ENCODE data around the gene KCNF1. TPM values are rescaled to one million over a fixed set of nuclear protein-coding genes. Genes with fewer than 3 reads are reported as not detected.
A peak's percentile ranks its signal among the peaks of the same experiment; 100 is the strongest.

The KCNF1 gene
- total and polyA plus RNA-seq, 4 donors, result not detected

DNA sequence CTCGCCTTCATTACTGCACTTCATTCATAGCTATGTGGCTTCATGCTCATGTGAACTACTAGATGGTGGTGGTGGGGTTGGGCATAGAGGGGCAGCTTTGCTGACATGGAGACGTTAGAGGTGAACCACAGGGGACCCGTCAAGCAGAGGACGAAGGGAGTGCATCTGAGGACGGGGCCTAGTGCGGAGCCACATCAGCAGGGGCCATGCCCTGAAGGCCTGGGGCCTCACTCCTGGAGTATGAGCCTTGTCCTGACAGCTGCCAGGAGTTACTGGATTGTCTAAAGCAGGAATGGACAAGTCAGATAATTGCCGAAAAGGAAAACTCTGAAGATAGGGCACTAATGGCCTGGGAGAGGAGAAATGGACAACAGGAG, 36.4 kb downstream of the KCNF1 start:
- ATAC-seq (ENCODE audit: low FRiP score) (no peak), DNase-seq (peak in 1 of 2 donors; percentile 62)
- 78 to 85% methylated on average over 7 of the region's 7 CpGs for WGBS, 2 donors
- intact Hi-C loops (cut with DNase I), result no loop called here
- Histone ChIP-seq H3K36me3 (ENCODE audit: control insufficient read depth in 1 of 2, insufficient read depth in 2 of 2, low read length in 1 of 2) (no peaks in the 10 kb centered on the region), H3K9me3 (ENCODE audit: control insufficient read depth, low read length) (no peaks in the 10 kb centered on the region), H3K27me3 (ENCODE audit: control insufficient read depth in 1 of 2, insufficient read depth in 2 of 2, low read length in 1 of 2) (no peaks in the 10 kb centered on the region), H3K27ac (ENCODE audit: low read depth in 1 of 2, low read length in 2 of 2) (no peak overlapping the region), H3K4me3 (ENCODE audit: low read length in 2 of 2) (no peak overlapping the region), H3K4me1 (ENCODE audit: control insufficient read depth in 1 of 2, insufficient read depth in 2 of 2, low read length in 2 of 2) (no peaks in the 10 kb centered on the region)

GRCh38 chr2:10948606-10949230, 37.0 kb downstream of the KCNF1 start:
- H3K36me3 ChIP-seq (ENCODE audit: control insufficient read depth in 1 of 2, insufficient read depth in 2 of 2, low read length in 1 of 2), result no peaks in the 10 kb centered on the region
- no peaks in the 10 kb centered on the region for H3K27me3 ChIP-seq (ENCODE audit: control insufficient read depth in 1 of 2, insufficient read depth in 2 of 2, low read length in 1 of 2)
- peak in 1 of 2 donors; percentile 68 for DNase-seq
- WGBS, 2 donors, result 69 to 77% methylated on average over 15 of the region's 15 CpGs
- H3K4me1 ChIP-seq (ENCODE audit: control insufficient read depth in 1 of 2, insufficient read depth in 2 of 2, low read length in 2 of 2), result no peaks in the 10 kb centered on the region
- ATAC-seq (ENCODE audit: low FRiP score), result no peak
- intact Hi-C loops (cut with DNase I), result no loop called here
- H3K9me3 ChIP-seq (ENCODE audit: control insufficient read depth, low read length), result no peaks in the 10 kb centered on the region
- no peak overlapping the region for H3K4me3 ChIP-seq (ENCODE audit: low read length in 2 of 2)
- H3K27ac ChIP-seq (ENCODE audit: low read depth in 1 of 2, low read length in 2 of 2), result no peak overlapping the region

DNA sequence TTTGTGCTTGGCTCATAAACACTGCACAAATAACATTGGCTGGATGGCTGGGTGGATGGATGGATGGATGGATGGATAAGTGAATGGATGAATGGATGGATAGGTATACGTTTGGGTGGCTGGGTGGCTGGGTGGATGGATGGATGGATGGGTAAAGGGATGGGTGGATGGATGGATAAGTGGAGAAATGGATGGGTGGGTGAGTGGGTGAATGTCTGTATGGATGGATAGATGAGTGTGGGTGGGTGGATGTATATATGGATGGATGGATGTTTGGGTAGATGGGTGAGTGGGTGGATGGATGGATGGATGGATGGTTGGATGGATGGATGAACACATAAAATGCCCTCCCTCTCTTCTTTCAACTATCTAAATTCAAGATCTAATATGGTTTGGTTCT, 38.1 kb downstream of the KCNF1 start:
- no peaks in the 10 kb centered on the region for H3K27me3 ChIP-seq (ENCODE audit: control insufficient read depth in 1 of 2, insufficient read depth in 2 of 2, low read length in 1 of 2)
- intact Hi-C loops (cut with DNase I), result no loop called here
- H3K36me3 ChIP-seq (ENCODE audit: control insufficient read depth in 1 of 2, insufficient read depth in 2 of 2, low read length in 1 of 2), result no peaks in the 10 kb centered on the region
- ATAC-seq (ENCODE audit: low FRiP score), result no peak
- H3K9me3 ChIP-seq (ENCODE audit: control insufficient read depth, low read length), result no peaks in the 10 kb centered on the region
- H3K27ac ChIP-seq (ENCODE audit: low read depth in 1 of 2, low read length in 2 of 2), result no peak overlapping the region
- no peaks in the 10 kb centered on the region for H3K4me1 ChIP-seq (ENCODE audit: control insufficient read depth in 1 of 2, insufficient read depth in 2 of 2, low read length in 2 of 2)
- 60 to 73% methylated on average over 1 of the region's 1 CpG for WGBS, 2 donors
- no peak overlapping the region for H3K4me3 ChIP-seq (ENCODE audit: low read length in 2 of 2)
- no peak for DNase-seq

DNA sequence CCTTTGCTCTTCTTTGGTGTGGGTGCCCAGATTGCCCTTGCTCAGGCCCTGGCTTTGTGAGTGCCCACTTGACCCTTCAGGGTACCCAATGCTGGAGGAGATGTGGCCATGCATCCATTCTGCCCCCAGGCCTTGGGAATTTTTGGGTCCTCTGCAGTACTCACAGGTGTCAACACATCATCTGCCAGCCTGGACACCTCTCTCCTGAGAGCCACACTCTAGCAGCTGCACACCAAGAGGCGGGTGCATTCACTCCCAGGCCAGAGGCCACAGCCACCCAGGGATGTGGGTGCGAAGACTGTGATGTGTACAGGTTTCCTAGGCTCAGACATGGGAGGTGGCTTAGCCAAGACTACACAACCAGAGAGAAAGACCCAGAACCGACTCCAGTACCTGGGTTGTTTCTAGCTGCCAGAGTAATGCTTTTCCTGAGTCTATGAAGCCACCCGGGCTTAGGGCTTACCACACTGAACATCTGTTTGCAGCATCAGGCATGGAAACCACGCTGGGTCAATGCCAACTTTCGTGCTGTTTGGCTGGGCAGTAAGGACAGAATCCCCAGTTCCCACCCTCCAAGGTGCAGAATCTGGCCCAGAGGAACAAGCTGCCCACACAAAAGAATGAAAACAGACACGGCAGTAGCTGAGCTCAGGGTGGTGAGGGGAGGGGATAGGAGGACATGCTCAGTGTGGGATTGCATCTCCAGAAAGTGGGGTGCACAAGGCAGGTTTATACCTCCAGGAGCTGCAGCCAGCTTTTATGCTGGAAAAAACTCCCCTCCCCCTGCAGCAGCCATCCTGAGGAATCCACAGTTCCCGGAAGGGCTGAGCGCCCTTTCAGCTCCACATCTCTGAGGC, 40.1 kb downstream of the KCNF1 start:
- no peak overlapping the region for H3K4me3 ChIP-seq (ENCODE audit: low read length in 2 of 2)
- no peaks in the 10 kb centered on the region for H3K27me3 ChIP-seq (ENCODE audit: control insufficient read depth in 1 of 2, insufficient read depth in 2 of 2, low read length in 1 of 2)
- ATAC-seq (ENCODE audit: low FRiP score) (no peak), DNase-seq (peak in 1 of 2 donors; percentile 42)
- no peaks in the 10 kb centered on the region for H3K9me3 ChIP-seq (ENCODE audit: control insufficient read depth, low read length)
- intact Hi-C loops (cut with DNase I), result no loop called here
- no peaks in the 10 kb centered on the region for H3K4me1 ChIP-seq (ENCODE audit: control insufficient read depth in 1 of 2, insufficient read depth in 2 of 2, low read length in 2 of 2)
- H3K27ac ChIP-seq (ENCODE audit: low read depth in 1 of 2, low read length in 2 of 2), result no peak overlapping the region
- WGBS, 2 donors, result 57 to 62% methylated on average over 9 of the region's 9 CpGs
- no peaks in the 10 kb centered on the region for H3K36me3 ChIP-seq (ENCODE audit: control insufficient read depth in 1 of 2, insufficient read depth in 2 of 2, low read length in 1 of 2)

GRCh38 chr2:10954416-10954815, 42.7 kb downstream of the KCNF1 start:
- no peak overlapping the region for H3K4me3 ChIP-seq (ENCODE audit: low read length in 2 of 2)
- H3K36me3 ChIP-seq (ENCODE audit: control insufficient read depth in 1 of 2, insufficient read depth in 2 of 2, low read length in 1 of 2), result no peaks in the 10 kb centered on the region
- ATAC-seq (ENCODE audit: low FRiP score), result no peak
- DNase-seq, result peak; percentile 22 to 54
- WGBS, 2 donors, result 95 to 97% methylated on average over 2 of the region's 2 CpGs
- H3K4me1 ChIP-seq (ENCODE audit: control insufficient read depth in 1 of 2, insufficient read depth in 2 of 2, low read length in 2 of 2), result no peaks in the 10 kb centered on the region
- H3K27ac ChIP-seq (ENCODE audit: low read depth in 1 of 2, low read length in 2 of 2), result no peak overlapping the region
- intact Hi-C loops (cut with DNase I), result no loop called here
- no peaks in the 10 kb centered on the region for H3K27me3 ChIP-seq (ENCODE audit: control insufficient read depth in 1 of 2, insufficient read depth in 2 of 2, low read length in 1 of 2)
- H3K9me3 ChIP-seq (ENCODE audit: control insufficient read depth, low read length), result no peaks in the 10 kb centered on the region

DNA sequence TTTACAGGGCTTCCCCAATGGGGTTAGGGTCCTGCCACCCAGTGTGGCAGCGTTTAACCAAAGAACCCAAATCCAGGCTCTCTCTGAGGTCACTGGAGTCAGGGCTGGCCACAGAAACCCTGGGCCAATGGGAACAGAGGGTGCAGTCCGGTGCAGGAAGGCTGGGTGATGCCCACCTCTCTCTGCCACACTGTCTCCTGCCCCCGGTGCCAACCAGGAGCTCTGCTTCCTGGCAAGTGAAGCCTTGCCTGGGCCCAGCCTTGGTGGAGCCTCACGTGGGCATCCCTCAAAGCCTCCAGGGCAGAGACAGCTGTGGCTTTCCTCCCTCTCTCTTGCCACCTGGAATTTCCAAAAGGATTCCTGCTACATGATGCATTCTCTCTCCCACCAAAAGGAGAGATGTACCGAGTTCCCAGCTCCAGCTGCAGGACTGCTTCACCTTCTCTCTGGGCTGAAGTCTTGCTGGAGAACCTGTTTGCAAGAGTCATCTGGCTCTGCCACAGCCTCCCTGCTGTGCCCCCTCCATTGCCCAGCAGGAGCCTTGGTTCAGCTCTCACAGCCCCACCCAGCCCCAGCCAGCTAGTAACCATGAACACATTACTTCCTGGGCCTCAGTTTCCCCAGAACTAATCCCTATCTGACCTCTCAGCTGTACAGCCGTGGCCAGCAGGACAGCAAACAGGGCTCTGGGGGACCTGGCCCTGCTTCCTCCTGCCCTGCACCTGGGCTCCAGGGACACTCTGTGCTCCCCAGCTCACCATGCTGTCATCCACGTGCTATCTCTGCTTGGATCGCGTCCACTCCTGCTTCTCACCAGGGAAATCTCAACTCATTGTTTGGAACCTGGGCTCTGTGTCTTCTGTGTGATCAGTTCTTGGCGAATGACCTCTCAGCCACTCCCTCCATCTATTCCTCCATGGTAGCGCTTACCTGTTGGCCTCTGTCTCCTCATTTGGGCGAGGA, 43.4 kb downstream of the KCNF1 start:
- intact Hi-C loops (cut with DNase I), result no loop called here
- no peaks in the 10 kb centered on the region for H3K4me1 ChIP-seq (ENCODE audit: control insufficient read depth in 1 of 2, insufficient read depth in 2 of 2, low read length in 2 of 2)
- ATAC-seq (ENCODE audit: low FRiP score), result no peak
- no peak overlapping the region for H3K4me3 ChIP-seq (ENCODE audit: low read length in 2 of 2)
- H3K27me3 ChIP-seq (ENCODE audit: control insufficient read depth in 1 of 2, insufficient read depth in 2 of 2, low read length in 1 of 2), result no peaks in the 10 kb centered on the region
- peak; percentile 21 to 34 for DNase-seq
- no peak overlapping the region for H3K27ac ChIP-seq (ENCODE audit: low read depth in 1 of 2, low read length in 2 of 2)
- no peaks in the 10 kb centered on the region for H3K9me3 ChIP-seq (ENCODE audit: control insufficient read depth, low read length)
- 82 to 84% methylated on average over 12 of the region's 12 CpGs for WGBS, 2 donors
- no peaks in the 10 kb centered on the region for H3K36me3 ChIP-seq (ENCODE audit: control insufficient read depth in 1 of 2, insufficient read depth in 2 of 2, low read length in 1 of 2)

GRCh38 chr2:10956006-10956790, 44.5 kb downstream of the KCNF1 start:
- no peak for ATAC-seq (ENCODE audit: low FRiP score)
- H3K4me3 ChIP-seq (ENCODE audit: low read length in 2 of 2), result no peak overlapping the region

DNA sequence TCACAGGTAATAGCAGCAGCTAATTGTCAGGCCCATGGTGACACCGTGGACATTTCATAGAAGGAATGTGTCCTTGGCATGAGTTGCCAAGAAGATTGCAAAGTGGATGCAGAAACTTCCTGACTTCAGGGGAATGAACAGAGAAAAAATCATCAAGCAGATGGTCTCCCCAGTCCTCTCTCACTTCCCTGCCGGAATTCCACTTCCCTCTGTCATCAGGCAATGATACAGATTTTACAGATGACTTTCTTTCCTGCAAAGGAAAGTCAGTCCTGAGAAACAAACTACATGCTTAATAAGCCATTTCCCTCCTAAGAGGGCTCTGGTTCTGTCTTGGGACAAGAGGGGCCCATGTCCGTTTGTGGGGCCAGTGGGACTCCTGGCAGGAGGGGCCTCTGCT, 45.7 kb downstream of the KCNF1 start:
- Histone ChIP-seq H3K4me1 (ENCODE audit: control insufficient read depth in 1 of 2, insufficient read depth in 2 of 2, low read length in 2 of 2) (no peaks in the 10 kb centered on the region), H3K36me3 (ENCODE audit: control insufficient read depth in 1 of 2, insufficient read depth in 2 of 2, low read length in 1 of 2) (no peaks in the 10 kb centered on the region), H3K4me3 (ENCODE audit: low read length in 2 of 2) (no peak overlapping the region), H3K27me3 (ENCODE audit: control insufficient read depth in 1 of 2, insufficient read depth in 2 of 2, low read length in 1 of 2) (no peaks in the 10 kb centered on the region), H3K9me3 (ENCODE audit: control insufficient read depth, low read length) (no peaks in the 10 kb centered on the region), H3K27ac (ENCODE audit: low read depth in 1 of 2, low read length in 2 of 2) (no peak overlapping the region)
- WGBS, 2 donors, result 59 to 69% methylated on average over 3 of the region's 3 CpGs
- ATAC-seq (ENCODE audit: low FRiP score) (no peak), DNase-seq (peak in 1 of 2 donors; percentile 4)
- intact Hi-C loops (cut with DNase I), result no loop called here

More at GRCh38 chr2:10956006-10956790, 44.5 kb downstream of the KCNF1 start:
- Histone ChIP-seq H3K27ac (ENCODE audit: low read depth in 1 of 2, low read length in 2 of 2) (no peak overlapping the region), H3K27me3 (ENCODE audit: control insufficient read depth in 1 of 2, insufficient read depth in 2 of 2, low read length in 1 of 2) (no peaks in the 10 kb centered on the region), H3K4me1 (ENCODE audit: control insufficient read depth in 1 of 2, insufficient read depth in 2 of 2, low read length in 2 of 2) (no peaks in the 10 kb centered on the region), H3K36me3 (ENCODE audit: control insufficient read depth in 1 of 2, insufficient read depth in 2 of 2, low read length in 1 of 2) (no peaks in the 10 kb centered on the region), H3K9me3 (ENCODE audit: control insufficient read depth, low read length) (no peaks in the 10 kb centered on the region)
- 88 to 89% methylated on average over 16 of the region's 16 CpGs for WGBS, 2 donors
- DNase-seq, result peak; percentile 29 to 59
- intact Hi-C loops (cut with DNase I), result no loop called here
